ENCODE data around the gene INPP5D. TPM values are rescaled to one million over a fixed set of nuclear protein-coding genes. Genes with fewer than 3 reads are reported as not detected.

The INPP5D gene
- total and polyA plus RNA-seq, 7 experiments from 2014 or later: 41.0 to 232 (median 122) TPM

- DNase-seq: no peak
- H3K9me3 ChIP-seq (ENCODE audit: control insufficient read depth in 2 of 3, low read length in 3 of 3): no peaks in the 10 kb centered on the region
- no peak overlapping the region for H3K4me3 ChIP-seq (ENCODE audit: low read length)
- ChIA-PET POLR2A (no interaction called here), CTCF (no interaction called here)
- H3K36me3 ChIP-seq (ENCODE audit: control insufficient read depth in 2 of 3, insufficient read depth in 3 of 3, low read length in 3 of 3): peaks cover 12 to 97% (median 56%) of the 10 kb centered on the region in 3 experiments
- Mint-ChIP-seq H3K27ac (peak overlapping the region in 2 of 9 donors; percentile 41 to 43), H3K4me1 (peaks cover 26 to 45% (median 32%) of the 10 kb centered on the region in 7 donors), H3K36me3 (peaks cover 24 to 89% (median 62%) of the 10 kb centered on the region in 5 donors), H3K4me3 (no peak overlapping the region), H3K9me3 (peaks cover 0 to 9% (median 0%) of the 10 kb centered on the region in 11 donors), H3K27me3 (no peaks in the 10 kb centered on the region)
- intact Hi-C loops (cut with micrococcal nuclease): no loop called here
- peaks cover 8 to 19% of the 10 kb centered on the region in 2 donors for H3K4me1 ChIP-seq (ENCODE audit: control insufficient read depth in 2 of 2, insufficient read depth in 2 of 2, low read length in 2 of 2)
- ATAC-seq: no peak
- no peak overlapping the region for H3K27ac ChIP-seq (ENCODE audit: low read depth, low read length)
- no peaks in the 10 kb centered on the region for H3K27me3 ChIP-seq (ENCODE audit: control insufficient read depth in 2 of 2, insufficient read depth in 2 of 2, low read length in 2 of 2)
Observed at GRCh38 chr2:233145726-233146125, 85.6 kb downstream of the INPP5D start.

DNA sequence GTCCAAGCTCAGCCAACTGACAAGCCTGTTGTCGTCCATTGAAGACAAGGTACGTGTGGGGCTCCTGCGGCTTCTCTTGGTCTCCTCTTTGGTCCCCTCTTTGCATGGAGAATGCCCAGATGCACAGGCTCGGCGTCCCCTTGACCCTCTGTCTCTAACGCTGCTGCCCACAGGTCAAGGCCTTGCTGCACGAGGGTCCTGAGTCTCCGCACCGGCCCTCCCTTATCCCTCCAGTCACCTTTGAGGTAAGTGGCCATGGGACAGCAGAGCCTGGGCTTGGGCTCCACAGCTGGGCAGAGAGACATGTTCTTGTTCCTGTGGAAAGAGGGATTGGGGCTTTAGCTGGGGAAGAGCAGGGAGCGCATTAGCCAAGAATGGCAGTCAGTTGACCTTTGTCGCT is 86.1 kb downstream of the INPP5D start:
- peaks cover 24 to 88% (median 62%) of the 10 kb centered on the region in 5 donors for H3K36me3 Mint-ChIP-seq
- peaks cover 12 to 97% (median 54%) of the 10 kb centered on the region in 3 experiments for H3K36me3 ChIP-seq (ENCODE audit: control insufficient read depth in 2 of 3, insufficient read depth in 3 of 3, low read length in 3 of 3)
- peaks cover 22 to 40% (median 27%) of the 10 kb centered on the region in 7 donors for H3K4me1 Mint-ChIP-seq
- H3K27me3 ChIP-seq (ENCODE audit: control insufficient read depth in 2 of 2, insufficient read depth in 2 of 2, low read length in 2 of 2): no peaks in the 10 kb centered on the region
- peak overlapping the region in 4 of 9 donors; percentile 25 to 54 (median 40) for H3K27ac Mint-ChIP-seq
- no peak overlapping the region for H3K4me3 ChIP-seq (ENCODE audit: low read length)
- DNase-seq (no peak), ATAC-seq (no peak)
- no peak overlapping the region for H3K27ac ChIP-seq (ENCODE audit: low read depth, low read length)
- no peaks in the 10 kb centered on the region for H3K27me3 Mint-ChIP-seq
- intact Hi-C loops (cut with micrococcal nuclease): no loop called here
- H3K4me1 ChIP-seq (ENCODE audit: control insufficient read depth in 2 of 2, insufficient read depth in 2 of 2, low read length in 2 of 2): peaks cover 8 to 19% of the 10 kb centered on the region in 2 donors
- H3K4me3 Mint-ChIP-seq: no peak overlapping the region
- ChIA-PET POLR2A (no interaction called here), CTCF (no interaction called here)
- peaks cover 0 to 9% (median 0%) of the 10 kb centered on the region in 11 donors for H3K9me3 Mint-ChIP-seq
- no peaks in the 10 kb centered on the region for H3K9me3 ChIP-seq (ENCODE audit: control insufficient read depth in 2 of 3, low read length in 3 of 3)

DNA sequence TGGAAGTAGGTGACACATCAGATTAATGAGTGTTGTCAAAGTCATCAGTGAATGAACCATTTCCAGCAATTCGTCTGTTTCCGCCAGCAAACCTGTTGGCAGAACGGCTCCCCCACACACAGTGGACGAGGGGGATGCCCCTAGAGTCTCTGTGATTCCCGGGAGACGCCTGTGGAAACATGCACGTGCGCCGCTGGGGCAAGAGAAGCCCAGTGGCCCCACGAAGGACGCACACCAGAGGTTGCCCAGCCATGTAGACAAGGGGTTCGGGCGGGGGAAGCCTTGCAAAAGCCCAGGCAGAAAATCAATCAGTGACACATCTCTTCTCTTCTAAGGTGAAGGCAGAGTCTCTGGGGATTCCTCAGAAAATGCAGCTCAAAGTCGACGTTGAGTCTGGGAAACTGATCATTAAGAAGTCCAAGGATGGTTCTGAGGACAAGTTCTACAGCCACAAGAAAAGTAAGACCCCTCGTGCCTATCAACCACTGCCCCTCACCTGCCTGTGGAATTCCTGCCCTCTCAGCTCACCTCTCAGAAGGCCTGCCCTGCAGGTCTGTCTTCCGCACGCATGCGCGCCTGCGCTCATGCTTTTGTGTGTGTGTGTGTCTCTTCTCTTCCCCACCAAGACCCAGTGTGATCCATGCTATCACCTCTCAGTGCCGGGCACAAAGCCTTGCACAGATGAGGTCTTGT is 87.1 kb downstream of the INPP5D start:
- H3K27ac ChIP-seq (ENCODE audit: low read depth, low read length): no peak overlapping the region
- Mint-ChIP-seq H3K27ac (peak overlapping the region in 3 of 9 donors; percentile 47 to 81 (median 54)), H3K27me3 (no peaks in the 10 kb centered on the region), H3K4me1 (peaks cover 11 to 29% (median 16%) of the 10 kb centered on the region in 7 donors), H3K36me3 (peaks cover 33 to 88% (median 65%) of the 10 kb centered on the region in 5 donors), H3K4me3 (no peak overlapping the region), H3K9me3 (peaks cover 0 to 9% (median 0%) of the 10 kb centered on the region in 11 donors)
- peaks cover 3 to 9% of the 10 kb centered on the region in 2 donors for H3K4me1 ChIP-seq (ENCODE audit: control insufficient read depth in 2 of 2, insufficient read depth in 2 of 2, low read length in 2 of 2)
- H3K4me3 ChIP-seq (ENCODE audit: low read length): no peak overlapping the region
- peaks cover 12 to 97% (median 51%) of the 10 kb centered on the region in 3 experiments for H3K36me3 ChIP-seq (ENCODE audit: control insufficient read depth in 2 of 3, insufficient read depth in 3 of 3, low read length in 3 of 3)
- ATAC-seq (no peak), DNase-seq (no peak)
- CTCF ChIA-PET: no interaction called here
- H3K27me3 ChIP-seq (ENCODE audit: control insufficient read depth in 2 of 2, insufficient read depth in 2 of 2, low read length in 2 of 2): no peaks in the 10 kb centered on the region
- H3K9me3 ChIP-seq (ENCODE audit: control insufficient read depth in 2 of 3, low read length in 3 of 3): no peaks in the 10 kb centered on the region
- POLR2A ChIA-PET: no interaction called here
- intact Hi-C loops (cut with micrococcal nuclease): no loop called here

- H3K9me3 Mint-ChIP-seq: peaks cover 0 to 9% (median 0%) of the 10 kb centered on the region in 11 donors
- no peaks in the 10 kb centered on the region for H3K27me3 ChIP-seq (ENCODE audit: control insufficient read depth in 2 of 2, insufficient read depth in 2 of 2, low read length in 2 of 2)
- H3K9me3 ChIP-seq (ENCODE audit: control insufficient read depth in 2 of 3, low read length in 3 of 3): no peaks in the 10 kb centered on the region
- peaks cover 6 to 25% (median 11%) of the 10 kb centered on the region in 7 donors for H3K4me1 Mint-ChIP-seq
- H3K4me1 ChIP-seq (ENCODE audit: control insufficient read depth in 2 of 2, insufficient read depth in 2 of 2, low read length in 2 of 2): peaks cover 0 to 3% of the 10 kb centered on the region in 2 donors
- no peaks in the 10 kb centered on the region for H3K27me3 Mint-ChIP-seq
- peak overlapping the region in 4 of 9 donors; percentile 24 to 81 (median 51) for H3K27ac Mint-ChIP-seq
- H3K36me3 Mint-ChIP-seq: peaks cover 37 to 88% (median 67%) of the 10 kb centered on the region in 5 donors
- ChIA-PET CTCF (no interaction called here), POLR2A (no interaction called here)
- no peak for DNase-seq
- H3K4me3 ChIP-seq (ENCODE audit: low read length): no peak overlapping the region
- intact Hi-C loops (cut with micrococcal nuclease): no loop called here
- no peak for ATAC-seq
- H3K36me3 ChIP-seq (ENCODE audit: control insufficient read depth in 2 of 3, insufficient read depth in 3 of 3, low read length in 3 of 3): peaks cover 13 to 99% (median 54%) of the 10 kb centered on the region in 3 experiments
- H3K27ac ChIP-seq (ENCODE audit: low read depth, low read length): no peak overlapping the region
- no peak overlapping the region for H3K4me3 Mint-ChIP-seq
Observed at GRCh38 chr2:233147829-233148167, 87.7 kb downstream of the INPP5D start.

GRCh38 chr2:233148354-233148753 is 88.2 kb downstream of the INPP5D start:
- peaks cover under 1 to 26% (median 11%) of the 10 kb centered on the region in 7 donors for H3K4me1 Mint-ChIP-seq
- peak overlapping the region in 2 of 9 donors; percentile 24 to 55 for H3K27ac Mint-ChIP-seq

GRCh38 chr2:233152541-233152940 is 92.4 kb downstream of the INPP5D start:
- intact Hi-C loops (cut with micrococcal nuclease): no loop called here
- Histone ChIP-seq H3K36me3 (ENCODE audit: control insufficient read depth in 2 of 3, insufficient read depth in 3 of 3, low read length in 3 of 3) (peaks cover 20 to 86% (median 38%) of the 10 kb centered on the region in 3 experiments), H3K27ac (ENCODE audit: low read depth, low read length) (no peak overlapping the region), H3K9me3 (ENCODE audit: control insufficient read depth in 2 of 3, low read length in 3 of 3) (no peaks in the 10 kb centered on the region), H3K4me1 (ENCODE audit: control insufficient read depth in 2 of 2, insufficient read depth in 2 of 2, low read length in 2 of 2) (no peaks in the 10 kb centered on the region), H3K4me3 (ENCODE audit: low read length) (no peak overlapping the region), H3K27me3 (ENCODE audit: control insufficient read depth in 2 of 2, insufficient read depth in 2 of 2, low read length in 2 of 2) (no peaks in the 10 kb centered on the region)
- H3K27ac Mint-ChIP-seq: peak overlapping the region in 5 of 9 donors; percentile 8 to 90 (median 55)
- H3K36me3 Mint-ChIP-seq: peaks cover 41 to 80% (median 49%) of the 10 kb centered on the region in 5 donors
- H3K4me3 Mint-ChIP-seq: no peak overlapping the region
- no peaks in the 10 kb centered on the region for H3K9me3 Mint-ChIP-seq
- ChIA-PET CTCF (interaction anchor here (0.6 kb wide), 1 partner anchor 92 kb away, joined by 4 read pairs; the partner anchor contains the start of gene INPP5D), POLR2A (no interaction called here)
- DNase-seq: no peak
- no peaks in the 10 kb centered on the region for H3K27me3 Mint-ChIP-seq
- ATAC-seq: no peak
- peaks cover 0 to 23% (median 5%) of the 10 kb centered on the region in 7 donors for H3K4me1 Mint-ChIP-seq

More at GRCh38 chr2:233148354-233148753, 88.2 kb downstream of the INPP5D start:
- Histone ChIP-seq H3K4me1 (ENCODE audit: control insufficient read depth in 2 of 2, insufficient read depth in 2 of 2, low read length in 2 of 2) (no peaks in the 10 kb centered on the region), H3K4me3 (ENCODE audit: low read length) (no peak overlapping the region), H3K27me3 (ENCODE audit: control insufficient read depth in 2 of 2, insufficient read depth in 2 of 2, low read length in 2 of 2) (no peaks in the 10 kb centered on the region), H3K36me3 (ENCODE audit: control insufficient read depth in 2 of 3, insufficient read depth in 3 of 3, low read length in 3 of 3) (peaks cover 19 to 100% (median 59%) of the 10 kb centered on the region in 3 experiments), H3K27ac (ENCODE audit: low read depth, low read length) (no peak overlapping the region), H3K9me3 (ENCODE audit: control insufficient read depth in 2 of 3, low read length in 3 of 3) (no peaks in the 10 kb centered on the region)
- intact Hi-C loops (cut with micrococcal nuclease): no loop called here
- no peak overlapping the region for H3K4me3 Mint-ChIP-seq
- no peak for ATAC-seq
- ChIA-PET CTCF (no interaction called here), POLR2A (no interaction called here)
- H3K27me3 Mint-ChIP-seq: no peaks in the 10 kb centered on the region
- DNase-seq: no peak
- peaks cover 42 to 88% (median 68%) of the 10 kb centered on the region in 5 donors for H3K36me3 Mint-ChIP-seq
- H3K9me3 Mint-ChIP-seq: peaks cover 0 to 9% (median 0%) of the 10 kb centered on the region in 11 donors

Data from naive thymus-derived CD4-positive, alpha-beta T cell (primary cell).